Measurements from ENCODE around the gene BCO2.
A peak's percentile ranks its signal among the peaks of the same experiment; 100 is the strongest.
"Not testable (repeated sequence)": the region's sequence is repeated elsewhere in the genome, so short reads cannot be mapped to it uniquely, and the experiment has no call there.

BCO2 gene

GRCh38 chr11:112163875-112164685, 11.2 kb upstream of the BCO2 start, which contains the start of gene IL18:
IL18 (minus strand) TSS chr11:112164094; CDS start chr11:112155053, 9,041 bp downstream.
- DNase-seq (ENCODE audit: extremely low spot score, insufficient read length, low read depth) (no peak), FAIRE-seq (no peak)

GRCh38 chr11:112165049-112165448, 10.3 kb upstream of the BCO2 start:
- DNase-seq (ENCODE audit: extremely low spot score, insufficient read length, low read depth) (no peak), FAIRE-seq (no peak)

GRCh38 chr11:112166562-112166961, 8.8 kb upstream of the BCO2 start:
- DNase-seq (ENCODE audit: extremely low spot score, insufficient read length, low read depth): no peak
- FAIRE-seq: no peak

GRCh38 chr11:112167145-112167544, 8.2 kb upstream of the BCO2 start, which contains the start of gene TEX12:
TEX12 (plus strand) TSS chr11:112167372; CDS start chr11:112169269, 1,897 bp downstream.
- FAIRE-seq: no peak
- no peak for DNase-seq (ENCODE audit: extremely low spot score, insufficient read length, low read depth)

- FAIRE-seq (no peak), DNase-seq (ENCODE audit: extremely low spot score, insufficient read length, low read depth) (peak; percentile 12)
Measured at GRCh38 chr11:112172362-112172994, 2.8 kb upstream of the BCO2 start.

- FAIRE-seq: no peak
- no peak for DNase-seq (ENCODE audit: extremely low spot score, insufficient read length, low read depth)
Measured at GRCh38 chr11:112173152-112173551, 2.2 kb upstream of the BCO2 start.

- DNase-seq (ENCODE audit: extremely low spot score, insufficient read length, low read depth) (no peak), FAIRE-seq (no peak)
Measured at GRCh38 chr11:112175599-112175952, 264 bp downstream of the BCO2 start.

GRCh38 chr11:112176077-112176476, 765 bp downstream of the BCO2 start:
- no peak for DNase-seq (ENCODE audit: extremely low spot score, insufficient read length, low read depth)
- FAIRE-seq: no peak

- FAIRE-seq (no peak), DNase-seq (ENCODE audit: extremely low spot score, insufficient read length, low read depth) (no peak)
Measured at GRCh38 chr11:112177589-112177988, 2.3 kb downstream of the BCO2 start.

- FAIRE-seq: no peak
- no peak for DNase-seq (ENCODE audit: extremely low spot score, insufficient read length, low read depth)
Measured at GRCh38 chr11:112178428-112178827, 3.1 kb downstream of the BCO2 start.

- no peak for FAIRE-seq
- DNase-seq (ENCODE audit: extremely low spot score, insufficient read length, low read depth): no peak
Measured at GRCh38 chr11:112178936-112179335, 3.6 kb downstream of the BCO2 start.

GRCh38 chr11:112179601-112180000, 4.3 kb downstream of the BCO2 start:
- no peak for DNase-seq (ENCODE audit: extremely low spot score, insufficient read length, low read depth)
- peak; percentile 41 for FAIRE-seq

GRCh38 chr11:112182867-112183266, 7.6 kb downstream of the BCO2 start:
- DNase-seq (ENCODE audit: extremely low spot score, insufficient read length, low read depth) (no peak), FAIRE-seq (no peak)

- DNase-seq (ENCODE audit: extremely low spot score, insufficient read length, low read depth) (no peak), FAIRE-seq (no peak)
Measured at GRCh38 chr11:112185883-112186282, 10.6 kb downstream of the BCO2 start.

- FAIRE-seq (no peak), DNase-seq (ENCODE audit: extremely low spot score, insufficient read length, low read depth) (no peak)
Measured at GRCh38 chr11:112186304-112186703, 11.0 kb downstream of the BCO2 start.

GRCh38 chr11:112195113-112195512, 19.8 kb downstream of the BCO2 start:
- FAIRE-seq; DNase-seq (ENCODE audit: extremely low spot score, insufficient read length, low read depth): not testable (repeated sequence)

GRCh38 chr11:112195951-112196351, 20.6 kb downstream of the BCO2 start:
- FAIRE-seq (no peak), DNase-seq (ENCODE audit: extremely low spot score, insufficient read length, low read depth) (no peak)

GRCh38 chr11:112196519-112197087, 21.3 kb downstream of the BCO2 start:
- FAIRE-seq (no peak), DNase-seq (ENCODE audit: extremely low spot score, insufficient read length, low read depth) (no peak)

- not testable (repeated sequence) for FAIRE-seq; DNase-seq (ENCODE audit: extremely low spot score, insufficient read length, low read depth)
Measured at GRCh38 chr11:112199101-112199500, 23.8 kb downstream of the BCO2 start.

- DNase-seq (ENCODE audit: extremely low spot score, insufficient read length, low read depth) (no peak), FAIRE-seq (no peak)
Measured at GRCh38 chr11:112200252-112200651, 24.9 kb downstream of the BCO2 start.

- no peak for FAIRE-seq
- DNase-seq (ENCODE audit: extremely low spot score, insufficient read length, low read depth): no peak
Measured at GRCh38 chr11:112206071-112206470, 30.8 kb downstream of the BCO2 start.

Measured in GM18507 (cell line).